ENCODE results near the gene SELL.

The SELL gene

GRCh38 chr1:169741666-169742394 lies 30.4 kb upstream of the SELL start:
- H3K27ac ChIP-seq, result no peak overlapping the region

GRCh38 chr1:169739980-169740379 lies 28.6 kb upstream of the SELL start:
- no peak overlapping the region for H3K27ac ChIP-seq
- TF ChIP-seq ZFX (IDR thresholded peaks at IDR 0.05; ENCODE audit: borderline replicate concordance) (no peak), CTCF (IDR thresholded peaks at IDR 0.05) (no peak)

More at GRCh38 chr1:169741666-169742394, 30.4 kb upstream of the SELL start:
- no peak for TF ChIP-seq CTCF (IDR thresholded peaks at IDR 0.05)
- TF ChIP-seq ZFX (IDR thresholded peaks at IDR 0.05; ENCODE audit: borderline replicate concordance), result no peak

GRCh38 chr1:169733924-169734323 lies 22.5 kb upstream of the SELL start, which contains the start of gene SELE:
Gene SELE, minus strand, starts transcription at chr1:169734079. Its CDS starts 467 bp downstream, at chr1:169733612.
- no peak within 1 kb of the TSS for H3K27ac ChIP-seq
- no peak for TF ChIP-seq CTCF (IDR thresholded peaks at IDR 0.05)
- TF ChIP-seq ZFX (IDR thresholded peaks at IDR 0.05; ENCODE audit: borderline replicate concordance), result no peak

DNA sequence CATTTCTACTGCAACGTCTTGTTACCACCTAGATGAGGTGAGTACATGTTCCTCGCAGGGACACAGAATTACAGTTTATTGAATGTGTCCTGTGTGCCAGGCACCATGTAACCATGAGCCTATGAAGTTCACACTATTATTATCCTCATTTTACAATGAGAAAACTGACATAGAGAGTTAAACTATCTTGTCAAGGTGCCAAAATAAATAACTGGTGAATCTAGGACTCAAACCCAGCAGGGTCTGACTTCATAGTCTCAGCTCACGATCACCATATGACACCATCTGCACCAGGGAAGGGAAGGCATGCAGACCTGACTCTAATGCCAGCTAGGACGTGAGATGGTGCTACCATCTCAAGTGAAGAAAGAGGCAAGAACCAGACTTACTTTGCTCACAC lies 20.0 kb upstream of the SELL start:
- H3K27ac ChIP-seq, result no peak overlapping the region
- no peak for TF ChIP-seq ZFX (IDR thresholded peaks at IDR 0.05; ENCODE audit: borderline replicate concordance)

DNA sequence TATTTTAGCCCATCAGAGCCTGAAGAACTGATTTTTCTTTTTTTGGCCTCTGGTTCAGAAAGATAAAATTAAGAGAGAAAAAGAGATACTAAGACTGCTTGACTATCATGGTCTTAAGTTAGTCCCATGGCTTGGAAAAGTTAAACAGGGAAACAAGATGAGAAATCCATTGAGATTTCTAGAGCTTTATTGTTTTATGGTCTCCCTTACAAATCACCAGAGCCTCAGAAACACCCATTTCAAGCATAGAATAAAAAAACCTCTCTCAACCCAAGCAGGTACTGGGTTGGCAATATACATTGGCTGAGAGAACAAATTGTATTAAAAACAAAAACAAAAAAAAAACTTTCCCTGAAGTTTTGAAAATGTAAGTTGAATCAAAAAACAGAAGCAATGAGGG lies 18.6 kb upstream of the SELL start:
- H3K27ac ChIP-seq, result no peak overlapping the region
- TF ChIP-seq ZFX (IDR thresholded peaks at IDR 0.05; ENCODE audit: borderline replicate concordance), result no peak
- no peak for TF ChIP-seq CTCF (IDR thresholded peaks at IDR 0.05)

- no peak overlapping the region for H3K27ac ChIP-seq
- TF ChIP-seq ZFX (IDR thresholded peaks at IDR 0.05; ENCODE audit: borderline replicate concordance), result no peak
- no peak for TF ChIP-seq CTCF (IDR thresholded peaks at IDR 0.05)
Observed at GRCh38 chr1:169727307-169727706, 15.9 kb upstream of the SELL start.

DNA sequence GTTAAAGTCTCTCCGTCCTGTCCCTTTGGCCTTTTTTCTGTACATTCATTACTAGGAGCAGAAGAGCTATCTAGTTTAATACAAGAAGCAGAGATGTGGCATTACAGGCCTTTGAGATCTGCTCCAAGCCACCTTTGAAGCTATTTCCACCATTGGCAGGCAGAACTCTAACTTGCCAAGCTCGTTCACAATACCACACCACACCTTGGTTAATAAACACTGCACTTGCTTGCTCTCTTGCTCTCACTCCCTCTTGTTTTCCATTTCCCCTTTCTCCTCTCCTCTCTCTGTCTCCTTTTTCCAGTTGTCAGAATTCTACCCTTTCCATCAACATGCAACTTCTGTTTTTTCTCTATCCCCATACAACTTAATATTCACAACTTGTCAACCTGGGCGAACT lies 15.4 kb upstream of the SELL start:
- no peak for TF ChIP-seq ZFX (IDR thresholded peaks at IDR 0.05; ENCODE audit: borderline replicate concordance)
- TF ChIP-seq CTCF (IDR thresholded peaks at IDR 0.05), result no peak
- no peak overlapping the region for H3K27ac ChIP-seq

DNA sequence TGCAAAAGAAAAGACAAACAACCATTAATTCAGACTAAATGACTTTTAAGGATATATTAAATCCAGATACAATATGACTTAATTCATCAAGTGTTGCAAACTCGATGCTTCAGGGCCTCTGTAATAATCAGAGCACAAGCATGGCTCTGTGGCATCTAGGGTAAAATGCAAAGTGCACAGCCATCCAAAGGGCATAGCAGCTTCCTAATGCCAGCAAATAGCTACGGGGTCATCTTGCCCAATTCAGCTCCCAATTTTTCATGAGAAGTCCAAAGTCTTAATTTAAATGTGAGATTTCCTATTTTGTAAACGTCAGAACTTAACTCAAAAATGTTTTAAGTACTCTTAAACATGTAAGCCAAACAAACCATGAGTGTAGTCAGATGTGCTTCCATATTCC lies 14.5 kb upstream of the SELL start:
- TF ChIP-seq ZFX (IDR thresholded peaks at IDR 0.05; ENCODE audit: borderline replicate concordance) (no peak), CTCF (IDR thresholded peaks at IDR 0.05) (no peak)
- no peak overlapping the region for H3K27ac ChIP-seq

All from 22Rv1 (cell line).